Measurements from ENCODE around the gene AGBL4.

DNA sequence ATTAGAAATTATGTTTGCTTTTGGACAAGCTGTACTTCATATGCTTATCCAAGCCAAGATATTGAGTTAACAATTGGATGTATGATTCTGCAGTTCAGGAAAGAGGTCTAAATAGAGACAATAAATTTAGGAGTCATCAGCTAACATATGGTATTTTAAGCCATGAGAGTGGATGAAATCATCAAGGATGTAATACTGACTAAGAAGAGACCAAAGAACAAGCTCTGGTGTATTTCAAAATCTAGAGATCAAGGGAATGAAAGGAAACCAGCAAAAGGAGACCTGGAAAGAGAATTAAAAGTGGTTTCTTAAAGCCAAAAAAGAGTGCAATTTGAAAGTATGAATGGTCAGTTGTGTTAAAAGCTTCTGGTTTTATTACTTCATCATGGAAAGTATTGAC lies 1063.4 kb downstream of the AGBL4 start:
- TF ChIP-seq CTCF (optimal IDR thresholded peaks at IDR 0.05 in 1 of 3, IDR thresholded peaks at IDR 0.05 in 1 of 3, conservative IDR thresholded peaks at IDR 0.05 in 1 of 3; ENCODE audit: extremely low read depth in 1 of 3, insufficient read depth in 2 of 3, low read length in 3 of 3), result no peak
- TF ChIP-seq EZH2 (IDR thresholded peaks at IDR 0.05; ENCODE audit: low read length), result no peak

All from keratinocyte (primary cell).